CD4-positive, alpha-beta T cell (primary cell): ENCODE results near the gene CDK18. TPM values are rescaled to one million over a fixed set of nuclear protein-coding genes. Genes with fewer than 3 reads are reported as not detected.

Source experiments
- ATAC-seq: fragments of 200-7000 bp; cut with Tn5 transposase; one replicate; pipeline ENCODE4 v1.10.0; 2022; ENCODE audit warnings: mild to moderate bottlenecking; ENCODE audit not compliant: poor library complexity
- CTCF ChIA-PET: fragments of 350-600 bp; sonication (Branson Sonifier 250); formaldehyde crosslinking; loops from one replicate; lab custom pipeline; 2021; ENCODE audit warnings: antibody characterized with exemption, inconsistent platforms; lab: Charles Lee
- POLR2A ChIA-PET: fragments of 350-600 bp; sonication (Branson Sonifier 250); formaldehyde crosslinking; loops from one replicate; lab custom pipeline; 2021; ENCODE audit warnings: antibody characterized with exemption, inconsistent platforms; lab: Charles Lee
- DNase-seq, 14 experiments: peaks; one replicate each; pipeline ENCODE4 v3.0.0-alpha.2; 2013 to 2020; ENCODE audit warnings: mixed read lengths in 2 of 14
- H3K27ac ChIP-seq, 2 donors: one replicate each; pipeline versions ENCODE4 v1.5.1 to v1.7.0; 2013; ENCODE audit warnings: low read length in 2 of 2, low read depth in 1 of 2, mild to moderate bottlenecking in 1 of 2
- H3K27me3 ChIP-seq, 2 experiments: 1 replicate in 1 of 2; 2 replicates in 1 of 2; pipeline versions ENCODE4 v1.6.1 to v1.7.0; 2013; ENCODE audit warnings: low read length in 2 of 2, control low read depth in 1 of 2, mild to moderate bottlenecking in 1 of 2, moderate library complexity in 1 of 2; ENCODE audit not compliant: insufficient read depth in 2 of 2, control insufficient read depth in 1 of 2
- H3K36me3 ChIP-seq: one replicate; pipeline ENCODE4 v1.6.1; 2013; ENCODE audit warnings: low read length, control low read depth; ENCODE audit not compliant: insufficient read depth
- H3K4me1 ChIP-seq: one replicate; pipeline ENCODE4 v1.6.1; 2013; ENCODE audit warnings: low read length, control low read depth; ENCODE audit not compliant: insufficient read depth
- H3K4me3 ChIP-seq: one replicate; pipeline ENCODE4 v1.5.1; 2013; ENCODE audit warnings: mild to moderate bottlenecking, low read length, moderate library complexity
- H3K9me3 ChIP-seq, 2 experiments: 1 replicate in 1 of 2; 2 replicates in 1 of 2; pipeline versions ENCODE4 v1.6.1 to v1.7.0; 2013; ENCODE audit warnings: low read length in 2 of 2, mild to moderate bottlenecking in 2 of 2, control low read depth in 1 of 2, moderate library complexity in 1 of 2; ENCODE audit not compliant: control insufficient read depth in 1 of 2, insufficient read depth in 1 of 2
- H3K27ac Mint-ChIP-seq: one replicate; pipeline ENCODE4 v1.8.0; 2020; ENCODE audit warnings: mixed read lengths
- H3K27me3 Mint-ChIP-seq: one replicate; pipeline ENCODE4 v1.8.0; 2021; ENCODE audit warnings: mixed read lengths
- H3K36me3 Mint-ChIP-seq: one replicate; pipeline ENCODE4 v1.8.0; 2021; ENCODE audit warnings: low read depth, mixed read lengths
- H3K4me1 Mint-ChIP-seq: one replicate; pipeline ENCODE4 v1.8.0; 2021; ENCODE audit warnings: low read depth, mixed read lengths
- H3K4me3 Mint-ChIP-seq: one replicate; pipeline ENCODE4 v1.8.0; 2020; ENCODE audit warnings: mild to moderate bottlenecking, mixed read lengths
- H3K9me3 Mint-ChIP-seq: one replicate; pipeline ENCODE4 v1.8.0; 2020; ENCODE audit warnings: mixed read lengths
- intact Hi-C, 2 experiments: fragments of 100-400 bp; cut with DNase I in 1 of 2; cut with micrococcal nuclease in 1 of 2; formaldehyde crosslinking; loops; one replicate each; pipeline versions ENCODE4 v1.15.1 to v1.9.0; 2023 to 2025; cut with DNase I, micrococcal nuclease
- total RNA-seq, 174 experiments: library from RNA in 2 of 174; stranded (reverse) in 2 of 174; gene quantifications; one replicate each; pipeline ENCODE4 v1.2.3 and lab custom pipeline; 2021 to 2026
- TF ChIP-seq, protein P1 (sequence below): fragments of 200-600 bp; IDR thresholded peaks from one replicate; pipeline ENCODE4 v1.8.0; 2022; ENCODE audit warnings: antibody characterized with exemption, mild to moderate bottlenecking

Gene CDK18
- total RNA-seq, 2 experiments from 2014 or later = 1.6 to 2.7 TPM

DNA sequence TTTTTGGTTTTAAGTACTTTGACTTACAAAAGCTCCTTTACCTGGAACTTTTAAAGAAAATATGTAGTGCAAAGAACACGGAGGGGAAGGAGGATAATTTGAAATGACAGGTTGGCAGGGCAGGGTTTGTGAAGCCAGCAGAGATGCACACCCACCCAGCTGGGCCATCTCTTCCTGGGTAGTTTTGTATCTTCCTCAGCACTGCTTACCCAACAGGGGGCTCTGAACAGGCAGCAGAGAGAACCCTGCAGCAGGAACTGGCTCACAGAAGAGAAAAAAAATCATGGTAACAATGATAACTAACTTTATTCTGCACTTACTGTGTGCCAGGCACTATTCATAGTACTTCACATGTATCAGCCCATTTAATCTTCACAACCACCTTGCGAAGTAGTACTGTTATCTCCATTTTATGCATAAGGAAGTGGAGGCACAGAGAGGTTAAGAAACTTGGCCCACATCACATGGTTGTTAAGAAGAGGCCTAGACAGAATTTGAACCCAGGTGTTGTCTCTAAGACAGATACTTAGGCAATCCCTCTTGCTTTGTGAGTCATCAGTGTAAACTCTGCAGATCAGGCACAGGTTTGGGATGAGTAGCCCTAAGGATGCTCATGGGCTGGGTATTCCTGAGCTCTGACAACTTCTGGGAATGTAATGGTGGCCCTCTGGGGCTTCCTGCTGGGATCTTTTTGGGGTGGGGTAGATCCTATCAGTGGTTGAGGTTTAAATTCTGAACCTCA lies 66.5 kb downstream of the CDK18 start:
- H3K9me3 Mint-ChIP-seq = no peaks in the 10 kb centered on the region
- H3K4me1 Mint-ChIP-seq = no peaks in the 10 kb centered on the region
- H3K4me3 Mint-ChIP-seq = no peak overlapping the region
- H3K36me3 ChIP-seq = no peaks in the 10 kb centered on the region
- H3K9me3 ChIP-seq = peaks cover 0 to 3% of the 10 kb centered on the region in 2 experiments
- TF ChIP-seq, protein P1, sequence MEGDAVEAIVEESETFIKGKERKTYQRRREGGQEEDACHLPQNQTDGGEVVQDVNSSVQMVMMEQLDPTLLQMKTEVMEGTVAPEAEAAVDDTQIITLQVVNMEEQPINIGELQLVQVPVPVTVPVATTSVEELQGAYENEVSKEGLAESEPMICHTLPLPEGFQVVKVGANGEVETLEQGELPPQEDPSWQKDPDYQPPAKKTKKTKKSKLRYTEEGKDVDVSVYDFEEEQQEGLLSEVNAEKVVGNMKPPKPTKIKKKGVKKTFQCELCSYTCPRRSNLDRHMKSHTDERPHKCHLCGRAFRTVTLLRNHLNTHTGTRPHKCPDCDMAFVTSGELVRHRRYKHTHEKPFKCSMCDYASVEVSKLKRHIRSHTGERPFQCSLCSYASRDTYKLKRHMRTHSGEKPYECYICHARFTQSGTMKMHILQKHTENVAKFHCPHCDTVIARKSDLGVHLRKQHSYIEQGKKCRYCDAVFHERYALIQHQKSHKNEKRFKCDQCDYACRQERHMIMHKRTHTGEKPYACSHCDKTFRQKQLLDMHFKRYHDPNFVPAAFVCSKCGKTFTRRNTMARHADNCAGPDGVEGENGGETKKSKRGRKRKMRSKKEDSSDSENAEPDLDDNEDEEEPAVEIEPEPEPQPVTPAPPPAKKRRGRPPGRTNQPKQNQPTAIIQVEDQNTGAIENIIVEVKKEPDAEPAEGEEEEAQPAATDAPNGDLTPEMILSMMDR = no peak
- peaks cover 6% of the 10 kb centered on the region for H3K4me1 ChIP-seq
- H3K27me3 Mint-ChIP-seq = peaks cover 54% of the 10 kb centered on the region
- peaks cover 27 to 50% of the 10 kb centered on the region in 2 experiments for H3K27me3 ChIP-seq
- no peak for DNase-seq
- ChIA-PET POLR2A (no interaction called here), CTCF (interaction anchor here (0.7 kb wide), 1 partner anchor 21 kb away, joined by 4 read pairs; no protein-coding TSS in a partner anchor)
- ATAC-seq = no peak
- H3K36me3 Mint-ChIP-seq = no peaks in the 10 kb centered on the region
- intact Hi-C loops = no loop called here
- H3K27ac ChIP-seq = no peak overlapping the region
- no peak overlapping the region for H3K4me3 ChIP-seq
- H3K27ac Mint-ChIP-seq = no peak overlapping the region

DNA sequence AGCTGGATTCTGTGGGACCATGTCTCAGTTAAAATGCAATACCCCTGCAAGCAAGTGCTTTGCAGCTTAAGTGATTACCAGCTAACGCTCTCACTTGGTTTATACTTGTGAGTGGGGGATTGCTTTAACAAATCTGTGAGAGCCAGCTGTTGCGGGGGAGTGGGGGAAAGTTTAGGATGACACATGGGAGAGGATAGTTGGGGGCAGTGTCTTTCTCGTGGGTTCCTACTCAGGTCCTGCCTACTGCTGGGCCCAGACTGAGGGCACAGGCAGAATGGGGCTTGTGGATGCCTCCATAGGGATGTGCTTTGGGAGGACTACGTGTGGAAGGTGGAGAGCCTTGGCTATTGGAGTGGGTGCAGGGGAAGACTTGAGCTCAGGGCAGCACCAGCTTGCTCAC lies 67.3 kb downstream of the CDK18 start:
- peaks cover 0 to 3% of the 10 kb centered on the region in 2 experiments for H3K9me3 ChIP-seq
- intact Hi-C loops = no loop called here
- Mint-ChIP-seq H3K9me3 (no peaks in the 10 kb centered on the region), H3K4me3 (no peak overlapping the region), H3K4me1 (no peaks in the 10 kb centered on the region), H3K36me3 (no peaks in the 10 kb centered on the region), H3K27me3 (peaks cover 53% of the 10 kb centered on the region), H3K27ac (no peak overlapping the region)
- peaks cover 6% of the 10 kb centered on the region for H3K4me1 ChIP-seq
- DNase-seq (no peak), ATAC-seq (no peak)
- no peak overlapping the region for H3K4me3 ChIP-seq
- CTCF ChIA-PET = no interaction called here
- H3K36me3 ChIP-seq = no peaks in the 10 kb centered on the region
- POLR2A ChIA-PET = no interaction called here
- TF ChIP-seq, protein P1 = no peak
- H3K27ac ChIP-seq = no peak overlapping the region
- peaks cover 27 to 47% of the 10 kb centered on the region in 2 experiments for H3K27me3 ChIP-seq

DNA sequence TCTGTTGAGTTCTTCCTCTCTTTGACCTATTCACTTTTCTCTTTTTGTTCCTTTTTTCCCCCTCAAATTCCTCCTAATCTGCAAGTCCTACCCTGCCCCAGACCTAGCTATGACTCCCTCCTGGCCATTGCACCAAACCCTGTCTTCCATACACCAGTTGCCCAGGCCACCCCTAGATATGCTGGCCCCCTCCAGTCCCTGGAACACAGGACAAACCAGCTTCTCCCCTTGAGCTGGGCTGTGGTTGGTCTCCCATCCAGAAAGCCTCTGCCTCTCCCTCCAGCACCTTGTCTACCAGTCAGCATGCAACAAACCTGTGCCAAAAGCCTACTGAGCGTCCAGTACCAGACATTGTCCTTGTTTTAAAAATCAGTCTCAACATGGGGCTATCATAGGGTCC lies 68.0 kb downstream of the CDK18 start:
- DNase-seq (no peak), ATAC-seq (no peak)
- Mint-ChIP-seq H3K27ac (no peak overlapping the region), H3K4me3 (no peak overlapping the region), H3K27me3 (peaks cover 53% of the 10 kb centered on the region), H3K9me3 (no peaks in the 10 kb centered on the region), H3K36me3 (no peaks in the 10 kb centered on the region), H3K4me1 (no peaks in the 10 kb centered on the region)
- ChIA-PET CTCF (no interaction called here), POLR2A (no interaction called here)
- H3K9me3 ChIP-seq = peaks cover 0 to 3% of the 10 kb centered on the region in 2 experiments
- H3K4me1 ChIP-seq = peaks cover 6% of the 10 kb centered on the region
- H3K27me3 ChIP-seq = peaks cover 22 to 44% of the 10 kb centered on the region in 2 experiments
- H3K36me3 ChIP-seq = no peaks in the 10 kb centered on the region
- TF ChIP-seq, protein P1 = no peak
- intact Hi-C loops = no loop called here
- no peak overlapping the region for H3K4me3 ChIP-seq
- H3K27ac ChIP-seq = no peak overlapping the region
